Common myeloid progenitor, CD34-positive (primary cell): ENCODE results near the gene PNLIPRP2.

ENCODE experiments used
- CTCF ChIA-PET: fragments of 350-600 bp; sonication (Branson Sonifier 250); formaldehyde crosslinking; loops from one replicate; lab custom pipeline; 2021; ENCODE audit warnings: antibody characterized with exemption; lab: Charles Lee
- POLR2A ChIA-PET: fragments of 350-600 bp; sonication (Branson Sonifier 250); formaldehyde crosslinking; loops from one replicate; lab custom pipeline; 2021; ENCODE audit warnings: antibody characterized with exemption; lab: Charles Lee
- DNase-seq, 3 donors: peaks; one replicate each; pipeline versions ENCODE4 v3.0.0 to v3.0.0-alpha.2; 2013
- H3K27ac ChIP-seq, 2 experiments: 1 replicate in 1 of 2; 2 replicates in 1 of 2; pipeline ENCODE4 v1.7.0; 2013; ENCODE audit warnings: inconsistent platforms in 2 of 2, low read length in 2 of 2, mild to moderate bottlenecking in 2 of 2, low read depth in 1 of 2, moderate library complexity in 1 of 2; ENCODE audit not compliant: severe bottlenecking in 2 of 2, insufficient read depth in 1 of 2, poor library complexity in 1 of 2
- H3K27me3 ChIP-seq, 5 experiments: replicated peaks in 2 of 5; 1 replicate in 3 of 5; 2 replicates in 2 of 5; pipeline versions ENCODE4 v1.6.1 to v1.7.0; 2013; ENCODE audit warnings: low read length in 4 of 5, mild to moderate bottlenecking in 2 of 5, moderate library complexity in 2 of 5, inconsistent platforms in 1 of 5; ENCODE audit not compliant: insufficient read depth in 5 of 5, control insufficient read depth in 4 of 5
- H3K36me3 ChIP-seq, 4 experiments: 1 replicate in 2 of 4; 2 replicates in 2 of 4; pipeline versions ENCODE4 v1.6.1 to v1.7.0; 2013; ENCODE audit warnings: low read length in 3 of 4, control low read depth in 1 of 4, mild to moderate bottlenecking in 1 of 4; ENCODE audit not compliant: control insufficient read depth in 4 of 4, insufficient read depth in 4 of 4
- H3K4me1 ChIP-seq, 4 experiments: 1 replicate in 3 of 4; 2 replicates in 1 of 4; pipeline versions ENCODE4 v1.6.1 to v1.7.1; 2013; ENCODE audit warnings: low read length in 3 of 4, mild to moderate bottlenecking in 3 of 4, control low read depth in 1 of 4, inconsistent platforms in 1 of 4, moderate library complexity in 1 of 4; ENCODE audit not compliant: control insufficient read depth in 4 of 4, insufficient read depth in 4 of 4; ENCODE audit errors: control extremely low read depth in 1 of 4
- H3K4me3 ChIP-seq, 7 experiments: 1 replicate in 4 of 7; 2 replicates in 3 of 7; pipeline versions ENCODE4 v1.5.1 to v1.7.0; 2013; ENCODE audit warnings: mild to moderate bottlenecking in 7 of 7, low read length in 6 of 7, moderate library complexity in 6 of 7, inconsistent platforms in 2 of 7, low read depth in 2 of 7, control low read depth in 1 of 7; ENCODE audit not compliant: insufficient read depth in 4 of 7, control insufficient read depth in 1 of 7; ENCODE audit errors: extremely low read depth in 1 of 7
- H3K9me3 ChIP-seq, 5 experiments: 1 replicate in 4 of 5; 2 replicates in 1 of 5; pipeline versions ENCODE4 v1.6.1 to v1.7.1; 2013; ENCODE audit warnings: low read length in 4 of 5, mild to moderate bottlenecking in 2 of 5, inconsistent platforms in 1 of 5, low read depth in 1 of 5, moderate library complexity in 1 of 5; ENCODE audit not compliant: control insufficient read depth in 4 of 5, insufficient read depth in 2 of 5; ENCODE audit errors: control extremely low read depth in 1 of 5
- WGBS: methylation state at CpG from one replicate; pipeline ENCODE4 v1.1.5; 2013; ENCODE audit not compliant: insufficient coverage; 5-methylcytosine and 5-hydroxymethylcytosine counted together

PNLIPRP2 gene

DNA sequence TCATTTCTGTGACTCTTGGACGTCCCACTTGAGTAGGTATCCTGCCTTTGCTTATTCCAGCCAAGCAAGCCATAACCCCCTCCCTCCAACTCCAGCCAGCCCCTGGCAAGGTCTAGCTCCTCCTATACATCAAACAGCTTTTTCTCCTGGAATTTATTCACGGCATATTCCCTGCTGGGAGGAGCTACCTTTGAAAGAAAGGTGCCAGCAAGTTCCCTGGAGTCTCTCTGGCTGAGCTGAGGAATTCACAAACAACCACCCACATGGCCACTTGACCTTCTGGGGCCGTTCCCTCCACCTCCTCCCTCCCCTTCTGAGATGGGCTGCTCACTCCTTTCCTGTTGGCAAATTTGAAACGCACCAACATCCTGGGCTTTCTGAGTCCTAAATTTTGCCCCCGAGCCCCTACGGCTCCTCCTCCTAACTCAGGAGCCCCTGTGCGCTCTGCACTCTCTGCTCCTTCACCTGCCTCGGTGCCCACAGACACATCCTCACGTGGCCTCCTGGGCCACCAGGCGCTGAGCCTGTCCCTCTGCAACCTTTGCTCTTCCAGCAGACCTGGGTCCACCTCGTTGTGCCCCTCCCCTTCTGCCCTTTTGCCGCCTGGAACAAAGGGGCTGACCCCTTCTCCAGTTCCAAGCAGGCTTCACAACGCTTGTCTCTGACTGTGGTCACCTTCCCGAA lies 73.6 kb downstream of the PNLIPRP2 start:
- ChIA-PET CTCF (interaction anchor here (1.5 kb wide), 1 partner anchor 12 kb away, joined by 3 read pairs; no protein-coding TSS in a partner anchor), POLR2A (no interaction called here)
- no peak overlapping the region for H3K4me3 ChIP-seq
- no peaks in the 10 kb centered on the region for H3K36me3 ChIP-seq
- WGBS = 89% methylated on average over 12 of the region's 14 CpGs
- no peaks in the 10 kb centered on the region for H3K9me3 ChIP-seq
- H3K27ac ChIP-seq = no peak overlapping the region
- DNase-seq = no peak
- no peaks in the 10 kb centered on the region for H3K4me1 ChIP-seq
- peaks cover 0 to 15% (median 4%) of the 10 kb centered on the region in 5 experiments for H3K27me3 ChIP-seq
